WTC11 (cell line): ENCODE results near the gene CRTC3. TPM values are rescaled to one million over a fixed set of nuclear protein-coding genes. Genes with fewer than 3 reads are reported as not detected.

Source experiments
- ATAC-seq: fragments of 200-7000 bp; cut with Tn5 transposase; 2 replicates; pipeline ENCODE4 v1.10.0; 2021; ENCODE audit warnings: mild to moderate bottlenecking, moderate library complexity
- CTCF ChIA-PET: fragments of 300-600 bp; sonication (Branson Sonifier 250); formaldehyde crosslinking; loops from one replicate; lab custom pipeline; 2021; ENCODE audit warnings: antibody characterized with exemption; lab: Charles Lee
- POLR2A ChIA-PET: fragments of 350-600 bp; sonication (Branson Sonifier 250); formaldehyde crosslinking; loops from one replicate; lab custom pipeline; 2021; ENCODE audit warnings: antibody characterized with exemption; lab: Charles Lee
- DNase-seq: peaks from one replicate; pipeline ENCODE4 v3.0.0; 2021; ENCODE audit warnings: low spot score
- H3K27ac Mint-ChIP-seq: 2 replicates; pipeline ENCODE4 v1.8.0; 2021; ENCODE audit warnings: mixed read lengths
- H3K27me3 Mint-ChIP-seq: 2 replicates; pipeline ENCODE4 v1.8.0; 2021; ENCODE audit warnings: low read depth, mild to moderate bottlenecking, moderate library complexity, mixed read lengths
- H3K36me3 Mint-ChIP-seq: 2 replicates; pipeline ENCODE4 v1.8.0; 2021; ENCODE audit warnings: mixed read lengths
- H3K4me1 Mint-ChIP-seq: 2 replicates; pipeline ENCODE4 v1.8.0; 2022; ENCODE audit warnings: mixed read lengths
- H3K4me3 Mint-ChIP-seq: 2 replicates; pipeline ENCODE4 v1.8.0; 2021; ENCODE audit warnings: mild to moderate bottlenecking, moderate library complexity, mixed read lengths
- H3K9me3 Mint-ChIP-seq: 2 replicates; pipeline ENCODE4 v1.8.0; 2021; ENCODE audit warnings: mixed read lengths
- AFF4 ChIP-seq: sonication (generic); formaldehyde crosslinking; IDR thresholded peaks from 2 replicates; pipeline ENCODE4 v1.8.1; 2023; ENCODE audit warnings: mild to moderate bottlenecking, missing genetic modification reagents, borderline replicate concordance
- CTCF ChIP-seq: fragments of 200-600 bp; IDR thresholded peaks from 2 replicates; pipeline ENCODE4 v1.8.0; 2022; ENCODE audit warnings: antibody characterized with exemption
- FOXP1 ChIP-seq: sonication (generic); formaldehyde crosslinking; IDR thresholded peaks from 2 replicates; pipeline ENCODE4 v1.8.0; 2022; ENCODE audit warnings: missing genetic modification reagents, mild to moderate bottlenecking, moderate library complexity, borderline replicate concordance
- MAX ChIP-seq: sonication (generic); formaldehyde crosslinking; IDR thresholded peaks from 2 replicates; pipeline ENCODE4 v1.8.0; 2022; ENCODE audit warnings: mild to moderate bottlenecking, missing genetic modification reagents
- OVOL2 ChIP-seq: fragments of 250-450 bp; sonication (Bioruptor Pico); IDR thresholded peaks from 2 replicates; pipeline ENCODE4 v1.9.0; 2021; ENCODE audit warnings: mild to moderate bottlenecking, borderline replicate concordance
- TCF7 ChIP-seq: sonication (generic); formaldehyde crosslinking; IDR thresholded peaks from 2 replicates; pipeline ENCODE4 v1.8.0; 2022; ENCODE audit warnings: mild to moderate bottlenecking, low read depth, missing genetic modification reagents, moderate library complexity
- USF1 ChIP-seq: sonication (generic); formaldehyde crosslinking; IDR thresholded peaks from 2 replicates; pipeline ENCODE4 v1.8.0; 2022; ENCODE audit warnings: mild to moderate bottlenecking, missing genetic modification reagents
- ZNF219 ChIP-seq: sonication (generic); formaldehyde crosslinking; IDR thresholded peaks from 2 replicates; pipeline ENCODE4 v1.8.0; 2023; ENCODE audit warnings: missing genetic modification reagents, mild to moderate bottlenecking, borderline replicate concordance
- ZNF416 ChIP-seq: fragments of 250-450 bp; sonication (Bioruptor Pico); IDR thresholded peaks from 2 replicates; pipeline ENCODE4 v1.9.0; 2021; ENCODE audit warnings: mild to moderate bottlenecking, inconsistent platforms
- ZNF512 ChIP-seq: sonication (generic); formaldehyde crosslinking; IDR thresholded peaks from 2 replicates; pipeline ENCODE4 v1.8.1; 2022; ENCODE audit warnings: missing genetic modification reagents, borderline replicate concordance
- total RNA-seq: library from RNA; stranded (reverse); gene quantifications from 3 replicates; pipeline ENCODE4 v1.2.3, GENCODE V29; 2021

Gene CRTC3
- total RNA-seq, 1 experiment from 2014 or later: 8.4 TPM

GRCh38 chr15:90644526-90644925 is 114.8 kb downstream of the CRTC3 start (continued):
- no peak for TF ChIP-seq AFF4
- TF ChIP-seq FOXP1: no peak
- TF ChIP-seq USF1 (CRISPR knock-in tag): no peak
- TF ChIP-seq OVOL2 (CRISPR knock-in tag): no peak

- ATAC-seq (no peak), DNase-seq (no peak)
- ChIA-PET CTCF (interaction anchor here (1.1 kb wide), 1 partner anchor 241 kb away, joined by 4 read pairs; no protein-coding TSS in a partner anchor), POLR2A (no interaction called here)
- H3K4me3 Mint-ChIP-seq: no peak overlapping the region
- no peaks in the 10 kb centered on the region for H3K27me3 Mint-ChIP-seq
- peaks cover 6% of the 10 kb centered on the region; the same call in 1 of the 2 replicates for H3K36me3 Mint-ChIP-seq
- peaks cover 21% of the 10 kb centered on the region for H3K4me1 Mint-ChIP-seq
- no peak overlapping the region; the same call in 1 of the 2 replicates for H3K27ac Mint-ChIP-seq
- 0 out of 2 replicates have a peak, but pooled peaks cover 6% of the 10 kb centered on the region for H3K9me3 Mint-ChIP-seq
- TF ChIP-seq ZNF219: no peak
- no peak for TF ChIP-seq ZNF512
- no peak for TF ChIP-seq MAX (CRISPR knock-in tag)
Observed at GRCh38 chr15:90644952-90645725, 115.4 kb downstream of the CRTC3 start.

- DNase-seq (no peak), ATAC-seq (no peak)
- ChIA-PET POLR2A (no interaction called here), CTCF (interaction anchor here (0.7 to 1.1 kb wide), 3 partner anchors 241 to 287 kb away, joined by 3 to 4 read pairs (median 3); partner anchors contain the start of gene HDDC3)
- Mint-ChIP-seq H3K27ac (0 out of 2 replicates have a peak overlapping the region, but pooled peaks have one; percentile 30), H3K4me1 (peaks cover 21% of the 10 kb centered on the region), H3K27me3 (no peaks in the 10 kb centered on the region), H3K36me3 (peaks cover 6% of the 10 kb centered on the region; the same call in 1 of the 2 replicates), H3K9me3 (0 out of 2 replicates have a peak, but pooled peaks cover 6% of the 10 kb centered on the region), H3K4me3 (no peak overlapping the region)
- no peak for TF ChIP-seq ZNF416 (CRISPR knock-in tag)
- no peak for TF ChIP-seq CTCF
- no peak for TF ChIP-seq TCF7 (CRISPR knock-in tag)
Observed at GRCh38 chr15:90645873-90646575, 116.3 kb downstream of the CRTC3 start.
